Common myeloid progenitor, CD34-positive (primary cell): ENCODE measurements around the gene RSPH6A.

Source experiments
- CTCF ChIA-PET: fragments of 350-600 bp; sonication (Branson Sonifier 250); formaldehyde crosslinking; loops from one replicate; lab custom pipeline; 2021; ENCODE audit warnings: antibody characterized with exemption; lab: Charles Lee
- POLR2A ChIA-PET: fragments of 350-600 bp; sonication (Branson Sonifier 250); formaldehyde crosslinking; loops from one replicate; lab custom pipeline; 2021; ENCODE audit warnings: antibody characterized with exemption; lab: Charles Lee
- DNase-seq, 3 donors: peaks; one replicate each; pipeline versions ENCODE4 v3.0.0 to v3.0.0-alpha.2; 2013
- H3K27ac ChIP-seq, 2 experiments: 1 replicate in 1 of 2; 2 replicates in 1 of 2; pipeline ENCODE4 v1.7.0; 2013; ENCODE audit warnings: inconsistent platforms in 2 of 2, low read length in 2 of 2, mild to moderate bottlenecking in 2 of 2, low read depth in 1 of 2, moderate library complexity in 1 of 2; ENCODE audit not compliant: severe bottlenecking in 2 of 2, insufficient read depth in 1 of 2, poor library complexity in 1 of 2
- H3K27me3 ChIP-seq, 5 experiments: replicated peaks in 2 of 5; 1 replicate in 3 of 5; 2 replicates in 2 of 5; pipeline versions ENCODE4 v1.6.1 to v1.7.0; 2013; ENCODE audit warnings: low read length in 4 of 5, mild to moderate bottlenecking in 2 of 5, moderate library complexity in 2 of 5, inconsistent platforms in 1 of 5; ENCODE audit not compliant: insufficient read depth in 5 of 5, control insufficient read depth in 4 of 5
- H3K36me3 ChIP-seq, 4 experiments: 1 replicate in 2 of 4; 2 replicates in 2 of 4; pipeline versions ENCODE4 v1.6.1 to v1.7.0; 2013; ENCODE audit warnings: low read length in 3 of 4, control low read depth in 1 of 4, mild to moderate bottlenecking in 1 of 4; ENCODE audit not compliant: control insufficient read depth in 4 of 4, insufficient read depth in 4 of 4
- H3K4me1 ChIP-seq, 4 experiments: 1 replicate in 3 of 4; 2 replicates in 1 of 4; pipeline versions ENCODE4 v1.6.1 to v1.7.1; 2013; ENCODE audit warnings: low read length in 3 of 4, mild to moderate bottlenecking in 3 of 4, control low read depth in 1 of 4, inconsistent platforms in 1 of 4, moderate library complexity in 1 of 4; ENCODE audit not compliant: control insufficient read depth in 4 of 4, insufficient read depth in 4 of 4; ENCODE audit errors: control extremely low read depth in 1 of 4
- H3K4me3 ChIP-seq, 7 experiments: 1 replicate in 4 of 7; 2 replicates in 3 of 7; pipeline versions ENCODE4 v1.5.1 to v1.7.0; 2013; ENCODE audit warnings: mild to moderate bottlenecking in 7 of 7, low read length in 6 of 7, moderate library complexity in 6 of 7, inconsistent platforms in 2 of 7, low read depth in 2 of 7, control low read depth in 1 of 7; ENCODE audit not compliant: insufficient read depth in 4 of 7, control insufficient read depth in 1 of 7; ENCODE audit errors: extremely low read depth in 1 of 7
- H3K9me3 ChIP-seq, 5 experiments: 1 replicate in 4 of 5; 2 replicates in 1 of 5; pipeline versions ENCODE4 v1.6.1 to v1.7.1; 2013; ENCODE audit warnings: low read length in 4 of 5, mild to moderate bottlenecking in 2 of 5, inconsistent platforms in 1 of 5, low read depth in 1 of 5, moderate library complexity in 1 of 5; ENCODE audit not compliant: control insufficient read depth in 4 of 5, insufficient read depth in 2 of 5; ENCODE audit errors: control extremely low read depth in 1 of 5
- WGBS: methylation state at CpG from one replicate; pipeline ENCODE4 v1.1.5; 2013; ENCODE audit not compliant: insufficient coverage; 5-methylcytosine and 5-hydroxymethylcytosine counted together

RSPH6A gene

GRCh38 chr19:45862271-45862563 is 47.1 kb upstream of the RSPH6A start:
- DNase-seq: no peak
- Histone ChIP-seq H3K4me1 (peaks cover 3 to 27% (median 22%) of the 10 kb centered on the region in 4 experiments), H3K27me3 (peaks cover 0 to 2% (median 0%) of the 10 kb centered on the region in 5 experiments), H3K36me3 (peaks cover 0 to 21% (median 10%) of the 10 kb centered on the region in 4 experiments), H3K4me3 (peak overlapping the region; percentile 76 to 96 (median 86)), H3K27ac (peak overlapping the region; percentile 85 to 86), H3K9me3 (no peaks in the 10 kb centered on the region)
- WGBS: 0% methylated on average over 9 of the region's 11 CpGs
- ChIA-PET CTCF (no interaction called here), POLR2A (interaction anchor here (0.6 to 1.6 kb wide), 2 partner anchors 40 to 743 kb away, joined by 3 to 8 read pairs; partner anchors contain the start of gene MYPOP)

DNA sequence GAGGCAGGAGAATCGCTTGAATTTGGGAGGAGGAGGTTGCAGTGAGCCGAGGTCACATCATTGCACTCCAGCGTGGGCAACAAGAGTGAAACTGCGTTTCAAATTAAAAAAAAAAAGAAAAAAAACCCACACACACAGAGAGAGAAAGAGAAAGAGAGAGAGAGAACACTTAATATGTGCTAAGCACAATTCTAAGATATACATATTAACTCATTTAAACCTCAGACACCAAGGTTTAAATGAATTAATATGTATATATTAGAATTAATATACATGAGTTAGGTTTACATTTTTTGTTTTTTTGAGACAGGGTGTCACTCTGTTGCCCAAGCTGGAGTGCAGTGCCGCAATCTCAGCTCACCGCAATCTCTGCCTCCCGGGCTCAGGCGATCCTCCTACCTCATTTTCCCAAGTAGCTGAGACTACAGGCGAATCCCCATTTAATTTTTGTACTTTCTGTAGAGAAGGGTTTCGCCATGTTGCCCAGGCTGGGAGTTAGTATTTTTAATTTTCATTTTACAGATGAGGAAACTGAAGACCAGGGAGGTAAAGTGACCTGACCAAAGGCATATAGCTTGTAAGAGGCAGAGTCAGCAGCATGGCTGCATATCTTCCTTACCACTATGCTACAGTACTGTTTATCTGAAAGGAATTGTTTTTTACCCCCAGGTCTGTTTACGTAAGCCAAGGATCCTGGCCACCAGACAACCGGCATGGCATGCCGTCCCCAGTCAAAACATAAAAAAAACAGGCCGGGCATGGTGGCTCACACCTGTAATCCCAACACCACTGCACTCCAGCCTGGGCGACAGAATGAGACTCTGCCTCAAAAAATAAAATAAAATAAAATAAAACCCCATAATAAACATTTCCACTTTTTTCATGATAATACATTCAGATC is 45.5 kb upstream of the RSPH6A start:
- peaks cover 3 to 27% (median 22%) of the 10 kb centered on the region in 4 experiments for H3K4me1 ChIP-seq
- DNase-seq: no peak
- no peaks in the 10 kb centered on the region for H3K9me3 ChIP-seq
- CTCF ChIA-PET: interaction anchor here (0.7 to 1.5 kb wide), 2 partner anchors 11 to 13 kb away, joined by 3 to 5 read pairs; no protein-coding TSS in a partner anchor
- no peak overlapping the region for H3K4me3 ChIP-seq
- POLR2A ChIA-PET: no interaction called here
- 99% methylated on average over 7 of the region's 15 CpGs for WGBS
- H3K36me3 ChIP-seq: peaks cover 0 to 23% (median 13%) of the 10 kb centered on the region in 4 experiments
- H3K27me3 ChIP-seq: peaks cover 0 to 2% (median 0%) of the 10 kb centered on the region in 5 experiments
- no peak overlapping the region for H3K27ac ChIP-seq

- no peak overlapping the region for H3K27ac ChIP-seq
Measured at GRCh38 chr19:45854167-45854778, 39.2 kb upstream of the RSPH6A start.

GRCh38 chr19:45852983-45853382 is 37.9 kb upstream of the RSPH6A start:
- 91% methylated on average over 7 of the region's 7 CpGs for WGBS
- Histone ChIP-seq H3K4me1 (no peaks in the 10 kb centered on the region), H3K4me3 (no peak overlapping the region), H3K27ac (no peak overlapping the region), H3K27me3 (no peaks in the 10 kb centered on the region), H3K36me3 (peaks cover 13 to 72% (median 49%) of the 10 kb centered on the region in 4 experiments), H3K9me3 (no peaks in the 10 kb centered on the region)
- ChIA-PET CTCF (interaction anchor here (1.7 kb wide), 1 partner anchor 36 kb away, joined by 5 read pairs; no protein-coding TSS in a partner anchor), POLR2A (no interaction called here)
- DNase-seq: no peak

More at GRCh38 chr19:45854167-45854778, 39.2 kb upstream of the RSPH6A start:
- no peak for DNase-seq
- H3K9me3 ChIP-seq: no peaks in the 10 kb centered on the region
- CTCF ChIA-PET: interaction anchor here (0.6 to 1.7 kb wide), 4 partner anchors 28 to 341 kb away, joined by 3 to 5 read pairs (median 3); partner anchors contain the start of gene IRF2BP1
- no peaks in the 10 kb centered on the region for H3K27me3 ChIP-seq
- H3K4me3 ChIP-seq: no peak overlapping the region
- no peaks in the 10 kb centered on the region for H3K4me1 ChIP-seq
- peaks cover 8 to 67% (median 47%) of the 10 kb centered on the region in 4 experiments for H3K36me3 ChIP-seq
- POLR2A ChIA-PET: no interaction called here
- WGBS: 96% methylated on average over 14 of the region's 16 CpGs

GRCh38 chr19:45852145-45852750 is 37.1 kb upstream of the RSPH6A start:
- no peak for DNase-seq
- H3K36me3 ChIP-seq: peaks cover 14 to 79% (median 55%) of the 10 kb centered on the region in 4 experiments
- POLR2A ChIA-PET: no interaction called here
- CTCF ChIA-PET: no interaction called here
- H3K27ac ChIP-seq: no peak overlapping the region
- H3K4me3 ChIP-seq: no peak overlapping the region
- no peaks in the 10 kb centered on the region for H3K4me1 ChIP-seq
- H3K9me3 ChIP-seq: no peaks in the 10 kb centered on the region
- no peaks in the 10 kb centered on the region for H3K27me3 ChIP-seq
- 96% methylated on average over 10 of the region's 10 CpGs for WGBS

DNA sequence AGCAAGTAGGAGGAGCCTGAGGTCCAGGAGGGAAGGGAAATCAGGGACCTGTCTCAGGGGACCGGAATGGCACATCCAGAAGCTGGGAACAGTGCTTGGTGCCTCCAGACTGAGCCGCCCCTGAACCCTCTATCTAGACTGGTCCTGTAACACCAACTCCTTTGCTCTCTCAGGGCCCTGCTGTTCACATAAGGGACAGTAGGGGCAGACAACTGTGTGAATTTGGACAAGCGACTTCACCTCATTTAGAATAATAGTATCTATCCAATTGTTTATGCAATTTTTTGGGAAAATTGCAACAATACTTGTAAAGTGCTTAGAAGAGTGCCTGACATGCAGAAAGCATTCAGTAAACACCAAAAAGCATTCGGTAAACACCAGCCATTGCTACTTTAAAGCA is 33.8 kb upstream of the RSPH6A start:
- Histone ChIP-seq H3K9me3 (no peaks in the 10 kb centered on the region), H3K27me3 (no peaks in the 10 kb centered on the region), H3K4me1 (no peaks in the 10 kb centered on the region), H3K36me3 (peaks cover 19 to 94% (median 59%) of the 10 kb centered on the region in 4 experiments), H3K27ac (no peak overlapping the region), H3K4me3 (no peak overlapping the region)
- WGBS: 92% methylated on average over 2 of the region's 4 CpGs
- ChIA-PET POLR2A (no interaction called here), CTCF (interaction anchor here (1.7 to 1.8 kb wide), 2 partner anchors 9 to 11 kb away, joined by 3 to 4 read pairs; no protein-coding TSS in a partner anchor)
- peak in 2 of 3 donors; percentile 10 to 22 for DNase-seq
